ENCODE measurements around the gene CHST3. TPM values are rescaled to one million over a fixed set of nuclear protein-coding genes. Genes with fewer than 3 reads are reported as not detected.
A peak's percentile ranks its signal among the peaks of the same experiment; 100 is the strongest.

Gene CHST3
- total and polyA plus RNA-seq, 10 of the 15 experiments (the other 5 are each of a cell fraction or from before 2014, with no cell fraction given), result 0.03 to 0.50 (median 0.05) TPM; not detected in 2

GRCh38 chr10:71924771-71925170 lies 39.4 kb upstream of the CHST3 start:
- no peaks in the 10 kb centered on the region for H3K4me1 ChIP-seq (ENCODE audit: control insufficient read depth, insufficient read depth, low read length)
- ChIA-PET POLR2A (interaction anchor here (0.5 kb wide), 1 partner anchor 305 kb away, joined by 5 read pairs; no protein-coding TSS in a partner anchor), CTCF (no interaction called here), RAD21 (ENCODE audit: unreplicated experiment) (no interaction called here), SMC1A (ENCODE audit: uncharacterized antibody, unreplicated experiment) (no interaction called here)
- in situ Hi-C loops (cut with MboI), result no loop called here
- H3K79me2 ChIP-seq (ENCODE audit: control insufficient read depth, insufficient read depth, low read length), result no peaks in the 10 kb centered on the region
- no peak for ATAC-seq
- no peak for FAIRE-seq
- no peaks in the 10 kb centered on the region for H3K36me3 ChIP-seq (ENCODE audit: control insufficient read depth in 2 of 2, insufficient read depth in 2 of 2, low read length in 1 of 2)
- no peak overlapping the region for H3K4me3 ChIP-seq
- no TSS peak for BruUV-seq (replicated peaks)
- TF ChIP-seq EP300 (IDR thresholded peaks at IDR 0.05; ENCODE audit: borderline replicate concordance in 1 of 2, control insufficient read depth in 1 of 2, low read depth in 2 of 2, low read length in 2 of 2), result no peak
- TF ChIP-seq GATAD2B (conservative IDR thresholded peaks at IDR 0.05; ENCODE audit: low read depth), result no peak
- no peak for TF ChIP-seq NFXL1 (IDR thresholded peaks at IDR 0.05; ENCODE audit: borderline replicate concordance)
- peak; percentile 84; the same call in 1 of the 2 replicates for TF ChIP-seq ZNF24 (IDR thresholded peaks at IDR 0.05)
- TF ChIP-seq JUNB (IDR thresholded peaks at IDR 0.05), result no peak
- no peak for DNase-seq (ENCODE audit: low read depth, low spot score)
- H3K9me3 ChIP-seq (replicated peaks; ENCODE audit: control insufficient read depth, insufficient read depth, low read length), result no peaks in the 10 kb centered on the region
- H4K20me1 ChIP-seq (ENCODE audit: control insufficient read depth, insufficient read depth), result no peaks in the 10 kb centered on the region
- H2AFZ ChIP-seq (ENCODE audit: control insufficient read depth, low read depth, low read length), result no peak overlapping the region
- no peak overlapping the region for H3K4me2 ChIP-seq (ENCODE audit: control insufficient read depth, insufficient read depth)
- intact Hi-C loops (cut with micrococcal nuclease; ENCODE audit: unreplicated experiment), result no loop called here
- WGBS (ENCODE audit: insufficient coverage, insufficient replicate concordance, low lambda C conversion rate, missing lambda C conversion rate), result 42% methylated on average over 3 of the region's 3 CpGs
- H3K27me3 ChIP-seq (replicated peaks in 1 of 2; ENCODE audit: control insufficient read depth in 2 of 2, insufficient read depth in 2 of 2, low read length in 1 of 2), result peaks cover 0 to 1% of the 10 kb centered on the region in 2 experiments; a peak in 2 of 4 replicates
- H3K27ac ChIP-seq (ENCODE audit: control insufficient read depth, insufficient read depth), result no peak overlapping the region
- H3K9ac ChIP-seq (ENCODE audit: control insufficient read depth, insufficient read depth, low read length), result no peak overlapping the region

GRCh38 chr10:71927159-71927558 lies 37.0 kb upstream of the CHST3 start:
- POLR2A ChIA-PET, result no interaction called here
- CTCF ChIA-PET, result interaction anchor here (1.7 kb wide), 1 partner anchor 11 kb away, joined by 5 read pairs; no protein-coding TSS in a partner anchor

More at GRCh38 chr10:71927159-71927558, 37.0 kb upstream of the CHST3 start:
- no peak overlapping the region for H3K4me2 ChIP-seq (ENCODE audit: control insufficient read depth, insufficient read depth)
- BruUV-seq (replicated peaks), result no TSS peak
- ATAC-seq (no peak), FAIRE-seq (no peak), DNase-seq (ENCODE audit: low read depth, low spot score) (no peak)
- SMC1A ChIA-PET (ENCODE audit: uncharacterized antibody, unreplicated experiment), result no interaction called here
- no peaks in the 10 kb centered on the region for H3K36me3 ChIP-seq (ENCODE audit: control insufficient read depth in 2 of 2, insufficient read depth in 2 of 2, low read length in 1 of 2)
- H3K9me3 ChIP-seq (replicated peaks; ENCODE audit: control insufficient read depth, insufficient read depth, low read length), result peaks cover 1% of the 10 kb centered on the region; the same call in 1 of the 3 replicates
- H3K4me3 ChIP-seq, result no peak overlapping the region
- no peak for TF ChIP-seq PML (IDR thresholded peaks at IDR 0.05; ENCODE audit: low read length)
- TF ChIP-seq TCF7 (IDR thresholded peaks at IDR 0.05; ENCODE audit: borderline replicate concordance), result no peak
- TF ChIP-seq CBX5 (IDR thresholded peaks at IDR 0.05; ENCODE audit: low read depth), result no peak
- no peak for TF ChIP-seq KAT2A (conservative IDR thresholded peaks at IDR 0.05; ENCODE audit: control insufficient read depth, low read depth, low read length)
- no peak for TF ChIP-seq ZNF217 (IDR thresholded peaks at IDR 0.05)
- TF ChIP-seq POLR2AphosphoS2 (IDR thresholded peaks at IDR 0.05; ENCODE audit: low read depth, low read length), result no peak
- no peak for TF ChIP-seq CHD2 (IDR thresholded peaks at IDR 0.05; ENCODE audit: borderline replicate concordance, low read depth, low read length)
- TF ChIP-seq BMI1 (IDR thresholded peaks at IDR 0.05; ENCODE audit: borderline replicate concordance), result no peak
- TF ChIP-seq MTA2 (IDR thresholded peaks at IDR 0.05; ENCODE audit: low read depth), result no peak
- no peak for TF ChIP-seq SREBF1 (IDR thresholded peaks at IDR 0.05; ENCODE audit: low read length)
- TF ChIP-seq ZNF24 (IDR thresholded peaks at IDR 0.05), result no peak
- no peak for TF ChIP-seq ZNF207 (IDR thresholded peaks at IDR 0.05; ENCODE audit: borderline replicate concordance)
- TF ChIP-seq SP1 (IDR thresholded peaks at IDR 0.05; ENCODE audit: low read depth, low read length), result no peak
- TF ChIP-seq IRF4 (IDR thresholded peaks at IDR 0.05; ENCODE audit: low read depth, low read length), result no peak
- no peak for TF ChIP-seq GABPA (IDR thresholded peaks at IDR 0.05; ENCODE audit: low read depth)
- no peak for TF ChIP-seq JUNB (IDR thresholded peaks at IDR 0.05)
- no peak for TF ChIP-seq YY1 (IDR thresholded peaks at IDR 0.05; ENCODE audit: low read depth, low read length)
- no peak for TF ChIP-seq MTA3 (IDR thresholded peaks at IDR 0.05; ENCODE audit: borderline replicate concordance, low read length)
- no peak for TF ChIP-seq HCFC1 (IDR thresholded peaks at IDR 0.05; ENCODE audit: low read length)
- no peak for TF ChIP-seq SUZ12 (IDR thresholded peaks at IDR 0.05; ENCODE audit: unreplicated experiment)
- 21% methylated on average over 4 of the region's 4 CpGs for WGBS (ENCODE audit: insufficient coverage, insufficient replicate concordance, low lambda C conversion rate, missing lambda C conversion rate)
- no peak overlapping the region for H3K27ac ChIP-seq (ENCODE audit: control insufficient read depth, insufficient read depth)
- in situ Hi-C loops (cut with MboI) (no loop called here), intact Hi-C loops (cut with micrococcal nuclease; ENCODE audit: unreplicated experiment) (no loop called here)
- no peak overlapping the region for H2AFZ ChIP-seq (ENCODE audit: control insufficient read depth, low read depth, low read length)
- H3K79me2 ChIP-seq (ENCODE audit: control insufficient read depth, insufficient read depth, low read length), result no peaks in the 10 kb centered on the region
- no peaks in the 10 kb centered on the region; a peak in 2 of 4 replicates for H3K27me3 ChIP-seq (replicated peaks in 1 of 2; ENCODE audit: control insufficient read depth in 2 of 2, insufficient read depth in 2 of 2, low read length in 1 of 2)
- RAD21 ChIA-PET (ENCODE audit: unreplicated experiment), result interaction anchor here (1.0 kb wide), 1 partner anchor 11 kb away, joined by 3 read pairs; no protein-coding TSS in a partner anchor
- H3K4me1 ChIP-seq (ENCODE audit: control insufficient read depth, insufficient read depth, low read length), result no peaks in the 10 kb centered on the region
- H4K20me1 ChIP-seq (ENCODE audit: control insufficient read depth, insufficient read depth), result no peaks in the 10 kb centered on the region
- H3K9ac ChIP-seq (ENCODE audit: control insufficient read depth, insufficient read depth, low read length), result no peak overlapping the region

All from GM12878 (cell line).